NT2/D1 (cell line): ENCODE measurements around the gene RBM48.
"Not testable (repeated sequence)": the region's sequence is repeated elsewhere in the genome, so short reads cannot be mapped to it uniquely, and the experiment has no call there.

Experiments
- SUZ12 ChIP-seq: IDR thresholded peaks from 2 replicates; pipeline ENCODE4 v1.6.1; 2011; ENCODE audit not compliant: insufficient read length, insufficient read depth; ENCODE audit errors: extremely low read depth
- YY1 ChIP-seq: IDR thresholded peaks from 2 replicates; pipeline ENCODE4 v1.6.1; 2011; ENCODE audit not compliant: insufficient read length, insufficient read depth
- ZNF274 ChIP-seq: IDR thresholded peaks from 2 replicates; pipeline ENCODE4 v1.6.1; 2011; ENCODE audit warnings: mild to moderate bottlenecking, low read depth, low read length

DNA sequence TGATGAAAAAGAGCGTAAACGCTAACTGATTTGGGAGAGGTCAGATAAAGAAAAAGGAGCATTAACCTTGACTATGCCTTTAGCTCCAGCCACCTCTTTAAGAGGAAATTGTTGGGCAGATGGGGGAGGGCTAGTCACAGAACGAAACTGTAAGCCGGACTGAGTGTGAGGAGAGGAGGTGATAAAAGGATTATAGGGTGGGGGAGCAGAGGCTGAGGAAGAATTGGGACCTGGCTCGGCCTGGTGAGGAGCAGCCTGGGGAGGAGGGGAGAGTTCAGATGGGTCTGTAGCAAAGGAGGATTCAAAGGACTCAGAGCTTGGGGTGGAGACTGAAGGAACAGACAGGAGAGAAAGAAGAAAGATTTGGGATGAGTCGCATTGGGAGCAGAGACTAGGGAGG lies 45.0 kb upstream of the RBM48 start:
- TF ChIP-seq ZNF274, YY1, SUZ12: not testable (repeated sequence)
